CD4-positive, alpha-beta T cell (primary cell): Measurements from ENCODE around the gene AGAP1. TPM values are rescaled to one million over a fixed set of nuclear protein-coding genes. Genes with fewer than 3 reads are reported as not detected.

Source experiments
- ATAC-seq: fragments of 200-7000 bp; cut with Tn5 transposase; one replicate; pipeline ENCODE4 v1.10.0; 2022; ENCODE audit warnings: mild to moderate bottlenecking; ENCODE audit not compliant: poor library complexity
- CTCF ChIA-PET: fragments of 350-600 bp; sonication (Branson Sonifier 250); formaldehyde crosslinking; loops from one replicate; lab custom pipeline; 2021; ENCODE audit warnings: antibody characterized with exemption, inconsistent platforms; lab: Charles Lee
- POLR2A ChIA-PET: fragments of 350-600 bp; sonication (Branson Sonifier 250); formaldehyde crosslinking; loops from one replicate; lab custom pipeline; 2021; ENCODE audit warnings: antibody characterized with exemption, inconsistent platforms; lab: Charles Lee
- DNase-seq, 14 experiments: peaks; one replicate each; pipeline ENCODE4 v3.0.0-alpha.2; 2013 to 2020; ENCODE audit warnings: mixed read lengths in 2 of 14
- H3K27ac ChIP-seq, 2 donors: one replicate each; pipeline versions ENCODE4 v1.5.1 to v1.7.0; 2013; ENCODE audit warnings: low read length in 2 of 2, low read depth in 1 of 2, mild to moderate bottlenecking in 1 of 2
- H3K27me3 ChIP-seq, 2 experiments: 1 replicate in 1 of 2; 2 replicates in 1 of 2; pipeline versions ENCODE4 v1.6.1 to v1.7.0; 2013; ENCODE audit warnings: low read length in 2 of 2, control low read depth in 1 of 2, mild to moderate bottlenecking in 1 of 2, moderate library complexity in 1 of 2; ENCODE audit not compliant: insufficient read depth in 2 of 2, control insufficient read depth in 1 of 2
- H3K36me3 ChIP-seq: one replicate; pipeline ENCODE4 v1.6.1; 2013; ENCODE audit warnings: low read length, control low read depth; ENCODE audit not compliant: insufficient read depth
- H3K4me1 ChIP-seq: one replicate; pipeline ENCODE4 v1.6.1; 2013; ENCODE audit warnings: low read length, control low read depth; ENCODE audit not compliant: insufficient read depth
- H3K4me3 ChIP-seq: one replicate; pipeline ENCODE4 v1.5.1; 2013; ENCODE audit warnings: mild to moderate bottlenecking, low read length, moderate library complexity
- H3K9me3 ChIP-seq, 2 experiments: 1 replicate in 1 of 2; 2 replicates in 1 of 2; pipeline versions ENCODE4 v1.6.1 to v1.7.0; 2013; ENCODE audit warnings: low read length in 2 of 2, mild to moderate bottlenecking in 2 of 2, control low read depth in 1 of 2, moderate library complexity in 1 of 2; ENCODE audit not compliant: control insufficient read depth in 1 of 2, insufficient read depth in 1 of 2
- H3K27ac Mint-ChIP-seq: one replicate; pipeline ENCODE4 v1.8.0; 2020; ENCODE audit warnings: mixed read lengths
- H3K27me3 Mint-ChIP-seq: one replicate; pipeline ENCODE4 v1.8.0; 2021; ENCODE audit warnings: mixed read lengths
- H3K36me3 Mint-ChIP-seq: one replicate; pipeline ENCODE4 v1.8.0; 2021; ENCODE audit warnings: low read depth, mixed read lengths
- H3K4me1 Mint-ChIP-seq: one replicate; pipeline ENCODE4 v1.8.0; 2021; ENCODE audit warnings: low read depth, mixed read lengths
- H3K4me3 Mint-ChIP-seq: one replicate; pipeline ENCODE4 v1.8.0; 2020; ENCODE audit warnings: mild to moderate bottlenecking, mixed read lengths
- H3K9me3 Mint-ChIP-seq: one replicate; pipeline ENCODE4 v1.8.0; 2020; ENCODE audit warnings: mixed read lengths
- intact Hi-C, 2 experiments: fragments of 100-400 bp; cut with DNase I in 1 of 2; cut with micrococcal nuclease in 1 of 2; formaldehyde crosslinking; loops; one replicate each; pipeline versions ENCODE4 v1.15.1 to v1.9.0; 2023 to 2025; cut with DNase I, micrococcal nuclease
- total RNA-seq, 174 experiments: library from RNA in 2 of 174; stranded (reverse) in 2 of 174; gene quantifications; one replicate each; pipeline ENCODE4 v1.2.3 and lab custom pipeline; 2021 to 2026
- TF ChIP-seq, protein P1 (sequence below): fragments of 200-600 bp; IDR thresholded peaks from one replicate; pipeline ENCODE4 v1.8.0; 2022; ENCODE audit warnings: antibody characterized with exemption, mild to moderate bottlenecking

Gene AGAP1
- total RNA-seq, 2 experiments from 2014 or later: 2.6 to 3.1 TPM

DNA sequence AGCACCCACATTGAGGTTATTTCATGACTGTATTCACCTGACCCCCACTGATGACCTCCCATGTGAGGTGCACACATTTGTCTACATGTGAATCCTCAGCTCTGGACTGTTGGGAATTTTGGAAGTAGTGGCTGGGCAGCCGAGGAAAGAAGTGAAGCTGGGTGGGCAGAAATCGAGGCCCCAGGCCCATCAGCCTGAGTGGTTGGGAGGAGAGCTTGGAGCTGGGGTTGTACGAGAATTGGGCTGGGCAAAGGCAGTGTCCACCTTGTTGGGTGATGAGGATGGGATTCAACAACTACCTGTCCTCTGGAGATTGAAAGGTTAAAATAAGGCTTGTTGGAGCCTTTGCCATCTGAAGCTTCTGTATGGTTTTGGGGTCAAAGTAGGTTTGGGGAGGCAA, 35.8 kb downstream of the AGAP1 start:
- Histone ChIP-seq H3K9me3 (no peaks in the 10 kb centered on the region), H3K36me3 (no peaks in the 10 kb centered on the region), H3K4me3 (no peak overlapping the region), H3K4me1 (no peaks in the 10 kb centered on the region), H3K27ac (no peak overlapping the region), H3K27me3 (peaks cover 0 to 5% of the 10 kb centered on the region in 2 experiments)
- intact Hi-C loops: no loop called here
- ChIA-PET POLR2A (no interaction called here), CTCF (no interaction called here)
- DNase-seq (no peak), ATAC-seq (no peak)
- Mint-ChIP-seq H3K4me1 (no peaks in the 10 kb centered on the region), H3K27ac (no peak overlapping the region), H3K4me3 (no peak overlapping the region), H3K9me3 (no peaks in the 10 kb centered on the region), H3K27me3 (peaks cover 10% of the 10 kb centered on the region), H3K36me3 (no peaks in the 10 kb centered on the region)
- TF ChIP-seq, protein P1, sequence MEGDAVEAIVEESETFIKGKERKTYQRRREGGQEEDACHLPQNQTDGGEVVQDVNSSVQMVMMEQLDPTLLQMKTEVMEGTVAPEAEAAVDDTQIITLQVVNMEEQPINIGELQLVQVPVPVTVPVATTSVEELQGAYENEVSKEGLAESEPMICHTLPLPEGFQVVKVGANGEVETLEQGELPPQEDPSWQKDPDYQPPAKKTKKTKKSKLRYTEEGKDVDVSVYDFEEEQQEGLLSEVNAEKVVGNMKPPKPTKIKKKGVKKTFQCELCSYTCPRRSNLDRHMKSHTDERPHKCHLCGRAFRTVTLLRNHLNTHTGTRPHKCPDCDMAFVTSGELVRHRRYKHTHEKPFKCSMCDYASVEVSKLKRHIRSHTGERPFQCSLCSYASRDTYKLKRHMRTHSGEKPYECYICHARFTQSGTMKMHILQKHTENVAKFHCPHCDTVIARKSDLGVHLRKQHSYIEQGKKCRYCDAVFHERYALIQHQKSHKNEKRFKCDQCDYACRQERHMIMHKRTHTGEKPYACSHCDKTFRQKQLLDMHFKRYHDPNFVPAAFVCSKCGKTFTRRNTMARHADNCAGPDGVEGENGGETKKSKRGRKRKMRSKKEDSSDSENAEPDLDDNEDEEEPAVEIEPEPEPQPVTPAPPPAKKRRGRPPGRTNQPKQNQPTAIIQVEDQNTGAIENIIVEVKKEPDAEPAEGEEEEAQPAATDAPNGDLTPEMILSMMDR: no peak

DNA sequence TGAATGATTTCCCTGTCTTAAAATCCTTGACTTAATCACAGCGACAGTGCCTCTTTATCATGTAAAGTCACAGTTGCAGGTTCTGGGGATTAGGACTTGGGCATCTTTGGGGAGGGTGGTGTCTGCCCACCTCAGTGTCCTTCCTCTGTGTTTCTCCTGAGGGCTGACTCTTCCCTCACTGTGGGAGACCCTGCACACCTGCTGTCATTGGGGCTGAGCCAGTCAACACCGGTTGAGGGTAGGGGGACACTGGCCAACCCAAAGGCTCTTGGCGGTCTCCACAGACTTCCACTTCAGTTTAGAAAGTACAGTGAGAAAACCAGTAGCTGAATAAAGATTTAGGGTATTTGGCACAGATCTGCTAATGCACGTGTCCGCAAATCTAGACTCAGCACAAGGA, 36.9 kb downstream of the AGAP1 start:
- ATAC-seq (no peak), DNase-seq (no peak)
- H3K27ac ChIP-seq: no peak overlapping the region
- Mint-ChIP-seq H3K27me3 (peaks cover 10% of the 10 kb centered on the region), H3K27ac (no peak overlapping the region), H3K9me3 (no peaks in the 10 kb centered on the region), H3K4me3 (no peak overlapping the region), H3K4me1 (no peaks in the 10 kb centered on the region), H3K36me3 (no peaks in the 10 kb centered on the region)
- TF ChIP-seq, protein P1: no peak
- CTCF ChIA-PET: no interaction called here
- H3K4me3 ChIP-seq: no peak overlapping the region
- POLR2A ChIA-PET: no interaction called here
- intact Hi-C loops: no loop called here
- H3K9me3 ChIP-seq: peaks cover 0 to 4% of the 10 kb centered on the region in 2 experiments
- H3K4me1 ChIP-seq: no peaks in the 10 kb centered on the region
- H3K27me3 ChIP-seq: peaks cover 0 to 5% of the 10 kb centered on the region in 2 experiments
- H3K36me3 ChIP-seq: no peaks in the 10 kb centered on the region

DNA sequence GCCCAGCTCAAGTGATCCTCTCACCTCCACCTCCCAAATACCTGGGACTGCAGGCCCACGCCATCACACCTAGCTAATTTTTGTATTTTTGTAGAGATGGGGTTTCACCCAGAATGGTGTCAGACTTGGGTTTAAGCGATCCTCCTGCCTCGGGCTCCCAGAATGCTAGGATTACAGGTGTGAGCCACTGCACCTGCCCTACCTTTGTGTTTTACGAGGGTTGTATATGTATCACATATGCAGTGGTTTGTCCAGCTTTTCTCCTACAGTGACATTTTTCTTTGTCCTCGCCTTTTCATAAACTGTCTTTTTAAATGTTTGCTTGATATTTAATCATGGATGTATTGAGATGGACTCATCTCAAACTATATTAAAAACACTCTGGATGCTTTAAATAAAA, 38.5 kb downstream of the AGAP1 start:
- ChIA-PET CTCF (no interaction called here), POLR2A (no interaction called here)
- no peak for DNase-seq
- ATAC-seq: no peak
- peaks cover 0 to 4% of the 10 kb centered on the region in 2 experiments for H3K9me3 ChIP-seq
- no peak overlapping the region for H3K27ac Mint-ChIP-seq
- no peak overlapping the region for H3K27ac ChIP-seq
- no peaks in the 10 kb centered on the region for H3K36me3 Mint-ChIP-seq
- no peak overlapping the region for H3K4me3 ChIP-seq
- no peaks in the 10 kb centered on the region for H3K4me1 ChIP-seq
- intact Hi-C loops: no loop called here
- peaks cover 0 to 5% of the 10 kb centered on the region in 2 experiments for H3K27me3 ChIP-seq
- no peaks in the 10 kb centered on the region for H3K9me3 Mint-ChIP-seq
- H3K36me3 ChIP-seq: no peaks in the 10 kb centered on the region
- TF ChIP-seq, protein P1: no peak
- H3K4me3 Mint-ChIP-seq: no peak overlapping the region
- no peaks in the 10 kb centered on the region for H3K4me1 Mint-ChIP-seq
- peaks cover 10% of the 10 kb centered on the region for H3K27me3 Mint-ChIP-seq
